B cell (primary cell): Measurements from ENCODE around the gene TMEM185B.

ENCODE experiments used
- CTCF ChIP-seq: fragments of 200-600 bp; IDR thresholded peaks from one replicate; pipeline ENCODE4 v1.8.0; 2022; ENCODE audit warnings: antibody characterized with exemption, mild to moderate bottlenecking
- EZH2 ChIP-seq: IDR thresholded peaks from 2 replicates; pipeline ENCODE4 v1.6.1; 2012; ENCODE audit warnings: borderline replicate concordance, low read depth, mild to moderate bottlenecking, moderate library complexity, low read length; ENCODE audit not compliant: insufficient read depth, poor library complexity, severe bottlenecking

GRCh38 chr2:120253021-120253882 is 30.1 kb upstream of the TMEM185B start:
- TF ChIP-seq CTCF, result peak; percentile 23
- no peak for TF ChIP-seq EZH2
